MCF 10A (cell line): ENCODE measurements around the gene MAB21L2. TPM values are rescaled to one million over a fixed set of nuclear protein-coding genes. Genes with fewer than 3 reads are reported as not detected.

ENCODE experiments used
- BruUV-seq: library from RNA; stranded (reverse); fragments of 400-500 nt; replicated peaks from 2 replicates; lab custom pipeline; 2021; lab: Mats Ljungman, UMichigan
- CTCF ChIA-PET: fragments of 300-600 bp; sonication (Branson Sonifier 250); formaldehyde crosslinking; extraction: SDS; loops from one replicate; lab custom pipeline; 2021; ENCODE audit warnings: antibody characterized with exemption, inconsistent platforms; lab: Yijun Ruan, JAX
- POLR2A ChIA-PET: fragments of 300-600, 350-650 bp; sonication (Branson Sonifier 250); formaldehyde crosslinking; extraction: SDS; loops from one replicate; lab custom pipeline; 2020; ENCODE audit warnings: antibody characterized with exemption, inconsistent platforms; lab: Yijun Ruan, JAX
- DNase-seq: peaks from one replicate; pipeline ENCODE4 v3.0.0-alpha.2; 2018; ENCODE audit not compliant: unreplicated experiment
- H3K27ac Mint-ChIP-seq: one replicate; pipeline ENCODE4 v1.8.0; 2022; ENCODE audit warnings: mild to moderate bottlenecking, low read depth, mixed read lengths; ENCODE audit not compliant: unreplicated experiment
- H3K27me3 Mint-ChIP-seq: one replicate; pipeline ENCODE4 v1.8.0; 2022; ENCODE audit warnings: mixed read lengths; ENCODE audit not compliant: insufficient read depth, unreplicated experiment
- H3K36me3 Mint-ChIP-seq: one replicate; pipeline ENCODE4 v1.8.0; 2022; ENCODE audit warnings: mild to moderate bottlenecking, moderate library complexity, mixed read lengths; ENCODE audit not compliant: insufficient read depth, unreplicated experiment
- H3K4me1 Mint-ChIP-seq: one replicate; pipeline ENCODE4 v1.8.0; 2022; ENCODE audit warnings: mixed read lengths; ENCODE audit not compliant: insufficient read depth, unreplicated experiment
- H3K4me3 Mint-ChIP-seq: one replicate; pipeline ENCODE4 v1.8.0; 2022; ENCODE audit warnings: mild to moderate bottlenecking, moderate library complexity, mixed read lengths; ENCODE audit not compliant: unreplicated experiment
- H3K9me3 Mint-ChIP-seq: one replicate; pipeline ENCODE4 v1.8.0; 2022; ENCODE audit warnings: mixed read lengths; ENCODE audit not compliant: unreplicated experiment
- intact Hi-C: fragments of 100-400 bp; cut with micrococcal nuclease; formaldehyde crosslinking; loops from 2 replicates; pipeline ENCODE4 v1.14.1; 2022
- total RNA-seq: library from RNA; stranded (reverse); gene quantifications from 2 replicates; pipeline ENCODE4 v1.2.3, GENCODE V29; 2022
- TF ChIP-seq, protein P1 (sequence below): fragments of 200-600 bp; IDR thresholded peaks from one replicate; pipeline ENCODE4 v1.8.0; 2022; ENCODE audit warnings: antibody characterized with exemption, mild to moderate bottlenecking; ENCODE audit not compliant: unreplicated experiment

Gene MAB21L2
- total RNA-seq, 1 experiment from 2014 or later, result not detected

DNA sequence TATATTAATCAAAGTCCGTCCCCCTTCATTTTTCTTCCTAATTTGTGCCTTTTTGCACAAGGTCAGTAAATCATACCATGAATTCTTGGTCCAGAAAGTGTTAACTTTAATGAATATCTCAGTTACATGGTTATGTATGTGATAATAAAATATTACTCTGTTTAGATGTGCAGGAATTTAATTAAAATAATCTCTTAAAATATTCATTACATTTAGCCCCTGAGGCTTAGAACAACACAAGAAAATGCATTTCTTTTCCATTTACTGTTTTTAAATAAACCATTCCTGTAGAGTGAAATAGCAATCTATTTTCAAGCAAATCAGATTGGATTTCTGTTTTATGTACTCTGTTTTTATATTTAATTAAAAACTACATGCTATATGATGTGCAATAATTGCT lies 17.6 kb downstream of the MAB21L2 start:
- Mint-ChIP-seq H3K36me3 (peaks cover 9% of the 10 kb centered on the region), H3K4me1 (no peaks in the 10 kb centered on the region), H3K9me3 (no peaks in the 10 kb centered on the region), H3K4me3 (no peak overlapping the region), H3K27ac (no peak overlapping the region), H3K27me3 (no peaks in the 10 kb centered on the region)
- BruUV-seq, result no TSS peak
- DNase-seq, result no peak
- TF ChIP-seq, protein P1, sequence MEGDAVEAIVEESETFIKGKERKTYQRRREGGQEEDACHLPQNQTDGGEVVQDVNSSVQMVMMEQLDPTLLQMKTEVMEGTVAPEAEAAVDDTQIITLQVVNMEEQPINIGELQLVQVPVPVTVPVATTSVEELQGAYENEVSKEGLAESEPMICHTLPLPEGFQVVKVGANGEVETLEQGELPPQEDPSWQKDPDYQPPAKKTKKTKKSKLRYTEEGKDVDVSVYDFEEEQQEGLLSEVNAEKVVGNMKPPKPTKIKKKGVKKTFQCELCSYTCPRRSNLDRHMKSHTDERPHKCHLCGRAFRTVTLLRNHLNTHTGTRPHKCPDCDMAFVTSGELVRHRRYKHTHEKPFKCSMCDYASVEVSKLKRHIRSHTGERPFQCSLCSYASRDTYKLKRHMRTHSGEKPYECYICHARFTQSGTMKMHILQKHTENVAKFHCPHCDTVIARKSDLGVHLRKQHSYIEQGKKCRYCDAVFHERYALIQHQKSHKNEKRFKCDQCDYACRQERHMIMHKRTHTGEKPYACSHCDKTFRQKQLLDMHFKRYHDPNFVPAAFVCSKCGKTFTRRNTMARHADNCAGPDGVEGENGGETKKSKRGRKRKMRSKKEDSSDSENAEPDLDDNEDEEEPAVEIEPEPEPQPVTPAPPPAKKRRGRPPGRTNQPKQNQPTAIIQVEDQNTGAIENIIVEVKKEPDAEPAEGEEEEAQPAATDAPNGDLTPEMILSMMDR, result no peak
- POLR2A ChIA-PET, result no interaction called here
- intact Hi-C loops, result loop anchor here (10.0 kb wide), 1 partner anchor 265 kb away; no protein-coding TSS in a partner anchor
- CTCF ChIA-PET, result no interaction called here

DNA sequence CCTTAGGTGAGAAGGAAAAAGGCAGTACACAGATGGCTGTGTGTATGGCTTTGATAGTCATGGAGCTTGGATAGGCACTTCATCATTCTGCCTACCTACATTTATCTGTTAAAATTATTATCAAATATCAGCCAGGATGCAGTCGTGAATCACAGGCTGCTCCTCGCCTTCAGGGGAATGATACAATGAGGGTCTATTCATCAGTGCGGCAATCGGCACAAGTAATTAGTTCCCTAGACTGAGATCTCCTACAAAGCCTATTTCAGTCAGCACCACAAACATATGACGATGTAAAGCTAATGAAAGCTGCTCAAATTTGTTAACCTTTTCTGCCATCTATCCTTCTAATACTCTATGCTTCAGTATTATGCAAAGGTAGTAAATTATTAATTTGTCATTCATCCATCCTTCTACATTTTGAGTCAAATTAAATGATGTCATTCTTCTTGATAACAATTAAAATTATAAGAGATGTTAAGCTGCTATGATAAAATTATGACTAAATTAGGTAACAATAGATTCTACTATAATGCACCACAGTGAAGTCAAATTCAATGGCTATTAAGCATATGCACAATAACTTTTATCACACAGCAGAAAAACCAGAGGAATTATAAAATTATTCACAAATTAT lies 19.0 kb downstream of the MAB21L2 start:
- BruUV-seq, result no TSS peak
- H3K36me3 Mint-ChIP-seq, result peaks cover 9% of the 10 kb centered on the region
- TF ChIP-seq, protein P1, result no peak
- no peaks in the 10 kb centered on the region for H3K4me1 Mint-ChIP-seq
- H3K4me3 Mint-ChIP-seq, result no peak overlapping the region
- DNase-seq, result no peak
- H3K27ac Mint-ChIP-seq, result no peak overlapping the region
- intact Hi-C loops, result no loop called here
- no peaks in the 10 kb centered on the region for H3K9me3 Mint-ChIP-seq
- POLR2A ChIA-PET, result interaction anchor here (0.8 kb wide), 1 partner anchor 12 kb away, joined by 4 read pairs; no protein-coding TSS in a partner anchor
- CTCF ChIA-PET, result interaction anchor here (0.6 kb wide), 1 partner anchor 554 kb away, joined by 3 read pairs; no protein-coding TSS in a partner anchor
- no peaks in the 10 kb centered on the region for H3K27me3 Mint-ChIP-seq

DNA sequence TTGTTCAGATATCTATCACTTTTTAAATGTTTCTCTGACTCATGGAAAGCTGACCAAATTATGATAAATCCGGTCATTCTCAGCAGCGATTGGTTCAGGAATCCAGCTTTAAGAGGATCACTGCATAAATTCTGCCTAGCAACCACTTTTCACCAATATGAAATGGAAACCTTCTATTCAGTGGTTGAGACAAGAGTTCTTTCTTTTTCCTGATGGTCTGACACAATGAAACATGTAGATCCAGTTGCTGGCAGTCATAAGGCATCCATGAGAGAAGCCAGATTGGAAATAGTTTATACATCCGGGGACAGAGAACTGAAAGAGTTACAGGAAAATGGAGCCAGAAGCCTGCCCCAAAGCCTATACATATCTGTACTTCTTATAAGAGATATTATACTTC lies 27.2 kb downstream of the MAB21L2 start:
- DNase-seq, result no peak
- CTCF ChIA-PET, result no interaction called here
- TF ChIP-seq, protein P1, result no peak
- H3K36me3 Mint-ChIP-seq, result no peaks in the 10 kb centered on the region
- BruUV-seq, result no TSS peak
- intact Hi-C loops, result no loop called here
- no peaks in the 10 kb centered on the region for H3K9me3 Mint-ChIP-seq
- POLR2A ChIA-PET, result no interaction called here
- H3K27ac Mint-ChIP-seq, result no peak overlapping the region
- no peak overlapping the region for H3K4me3 Mint-ChIP-seq
- H3K27me3 Mint-ChIP-seq, result no peaks in the 10 kb centered on the region
- H3K4me1 Mint-ChIP-seq, result no peaks in the 10 kb centered on the region

DNA sequence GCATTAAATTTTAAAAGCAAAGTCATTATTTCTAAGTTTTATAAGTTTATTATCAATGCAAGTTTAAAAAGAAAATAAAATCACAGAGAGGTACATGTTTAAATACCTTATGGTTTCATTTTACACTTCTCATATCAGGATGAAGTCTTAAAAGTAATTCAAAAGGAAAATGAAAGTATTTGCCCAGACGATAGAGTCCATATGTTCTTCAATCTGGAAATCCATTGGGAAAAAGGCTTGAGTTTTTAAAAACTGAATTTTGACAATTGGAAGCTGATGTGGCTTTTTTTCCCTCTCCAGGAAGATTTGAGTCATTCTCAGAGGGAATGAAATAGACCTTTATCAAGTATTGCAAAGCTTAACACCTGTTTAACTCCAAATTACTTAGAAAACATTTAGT lies 37.1 kb downstream of the MAB21L2 start:
- Mint-ChIP-seq H3K27ac (no peak overlapping the region), H3K27me3 (no peaks in the 10 kb centered on the region), H3K4me3 (no peak overlapping the region), H3K9me3 (no peaks in the 10 kb centered on the region), H3K36me3 (no peaks in the 10 kb centered on the region), H3K4me1 (no peaks in the 10 kb centered on the region)
- POLR2A ChIA-PET, result no interaction called here
- intact Hi-C loops, result no loop called here
- CTCF ChIA-PET, result no interaction called here
- TF ChIP-seq, protein P1, result no peak
- DNase-seq, result no peak
- no TSS peak for BruUV-seq
